ENCODE measurements around the gene CAMSAP3.
A peak's percentile ranks its signal among the peaks of the same experiment; 100 is the strongest.
"Not testable (repeated sequence)": the region's sequence is repeated elsewhere in the genome, so short reads cannot be mapped to it uniquely, and the experiment has no call there.

The CAMSAP3 gene

GRCh38 chr19:7595466-7596133 is at the start of gene CAMSAP3:
TSS of gene CAMSAP3 (plus strand) at chr19:7595863. CDS start at chr19:7596003, 140 bp downstream.
- DNase-seq = no peak

DNA sequence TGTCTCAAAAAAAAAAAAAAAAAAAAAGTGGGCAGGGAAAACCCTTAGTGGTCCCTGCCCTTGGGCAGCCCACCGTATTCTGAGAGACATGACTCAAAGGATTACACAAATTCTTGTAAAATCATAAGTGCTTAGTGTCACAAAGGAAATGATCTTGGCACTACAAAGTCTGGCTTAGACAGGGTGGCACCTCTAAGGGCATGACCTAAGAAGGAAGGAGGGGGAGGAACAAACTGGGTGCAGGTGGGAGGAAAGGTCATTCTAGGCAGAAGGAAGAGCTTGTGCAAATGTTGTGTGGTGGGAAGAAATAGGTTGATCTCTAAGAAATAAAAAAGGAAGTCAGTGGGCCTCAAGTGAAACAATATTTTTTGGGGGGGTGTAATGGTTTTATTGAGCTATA is 49.8 kb upstream of the CAMSAP3 start:
- DNase-seq = no peak

DNA sequence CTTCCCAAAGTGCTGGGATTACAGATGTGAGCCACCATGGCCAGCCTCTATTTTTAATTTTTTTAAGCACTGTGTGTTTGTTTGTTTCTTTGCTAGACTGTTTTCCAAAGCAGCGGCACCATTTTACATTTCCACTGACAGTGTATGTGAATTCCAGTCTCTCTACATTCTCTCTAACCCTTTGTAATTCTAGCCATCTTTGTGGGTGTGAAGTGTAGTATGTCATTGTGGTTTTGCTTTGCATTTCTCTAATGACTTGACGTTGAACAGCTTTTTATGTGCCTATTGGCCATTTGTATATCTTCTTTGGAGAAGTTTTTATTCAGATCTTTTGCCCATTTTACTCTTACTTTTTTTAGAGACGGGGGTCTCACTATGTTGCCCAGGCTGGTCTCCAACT is 48.5 kb upstream of the CAMSAP3 start:
- no peak for DNase-seq

GRCh38 chr19:7549429-7550148 is 46.1 kb upstream of the CAMSAP3 start:
- no peak for DNase-seq

DNA sequence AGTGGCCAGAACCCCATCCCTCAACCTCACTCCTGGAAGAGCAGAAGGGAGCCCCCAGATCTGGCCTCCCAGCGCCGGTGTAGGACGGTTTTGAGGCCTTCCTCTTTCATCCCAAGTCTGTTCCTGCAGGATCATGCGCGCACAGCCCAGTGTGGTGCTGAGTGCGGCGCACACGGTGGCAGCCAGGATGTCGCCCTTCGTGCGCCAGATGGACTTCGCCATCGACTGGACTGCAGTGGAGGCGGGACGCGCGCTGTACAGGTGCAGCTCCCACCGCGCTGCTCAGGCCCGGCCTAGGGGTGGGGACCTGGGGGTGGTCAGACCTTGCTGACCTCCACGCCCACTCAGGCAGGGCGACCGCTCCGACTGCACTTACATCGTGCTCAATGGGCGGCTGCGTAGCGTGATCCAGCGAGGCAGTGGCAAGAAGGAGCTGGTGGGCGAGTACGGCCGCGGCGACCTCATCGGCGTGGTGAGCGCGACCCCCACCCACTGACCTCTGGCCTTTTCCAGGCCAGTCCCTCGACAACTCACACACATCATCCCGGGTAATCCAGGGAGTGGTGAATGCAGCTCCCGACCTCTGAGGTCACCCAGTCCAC is 45.4 kb upstream of the CAMSAP3 start:
- no peak for DNase-seq

GRCh38 chr19:7550987-7551761 is 44.5 kb upstream of the CAMSAP3 start:
- DNase-seq = peak; percentile 7 to 12

- DNase-seq = no peak
Measured at GRCh38 chr19:7552781-7553180, 42.9 kb upstream of the CAMSAP3 start.

DNA sequence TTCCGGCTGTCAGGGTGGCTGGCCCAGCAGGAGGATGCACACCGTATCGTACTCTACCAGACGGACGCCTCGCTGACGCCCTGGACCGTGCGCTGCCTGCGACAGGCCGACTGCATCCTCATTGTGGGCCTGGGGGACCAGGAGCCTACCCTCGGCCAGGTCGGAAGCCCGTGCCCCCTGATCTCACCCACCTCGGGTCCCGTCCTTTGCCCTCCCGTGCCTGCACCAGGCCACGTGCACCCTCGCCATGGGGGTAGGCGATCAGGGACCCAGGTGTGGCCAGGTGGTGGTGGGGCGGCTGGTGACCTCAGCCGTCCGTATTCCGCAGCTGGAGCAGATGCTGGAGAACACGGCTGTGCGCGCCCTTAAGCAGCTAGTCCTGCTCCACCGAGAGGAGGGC is 41.1 kb upstream of the CAMSAP3 start:
- DNase-seq = no peak

- no peak for DNase-seq
Measured at GRCh38 chr19:7554990-7555864, 40.4 kb upstream of the CAMSAP3 start.

- no peak for DNase-seq
Measured at GRCh38 chr19:7556696-7557315, 38.9 kb upstream of the CAMSAP3 start.

DNA sequence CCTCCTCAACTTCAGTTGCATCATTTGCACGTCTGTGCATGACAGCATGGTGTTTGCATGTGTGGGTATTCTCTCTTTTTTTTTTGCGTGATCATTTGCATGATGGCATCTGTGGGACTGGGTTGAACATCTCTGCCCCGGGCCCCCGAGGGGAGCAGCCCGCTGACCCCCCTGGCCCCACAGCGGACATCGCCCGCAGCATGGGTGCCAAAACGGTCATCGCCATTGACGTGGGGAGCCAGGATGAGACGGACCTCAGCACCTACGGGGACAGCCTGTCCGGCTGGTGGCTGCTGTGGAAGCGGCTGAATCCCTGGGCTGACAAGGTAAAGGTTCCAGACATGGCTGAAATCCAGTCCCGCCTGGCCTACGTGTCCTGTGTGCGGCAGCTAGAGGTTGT is 37.0 kb upstream of the CAMSAP3 start:
- DNase-seq = no peak

DNA sequence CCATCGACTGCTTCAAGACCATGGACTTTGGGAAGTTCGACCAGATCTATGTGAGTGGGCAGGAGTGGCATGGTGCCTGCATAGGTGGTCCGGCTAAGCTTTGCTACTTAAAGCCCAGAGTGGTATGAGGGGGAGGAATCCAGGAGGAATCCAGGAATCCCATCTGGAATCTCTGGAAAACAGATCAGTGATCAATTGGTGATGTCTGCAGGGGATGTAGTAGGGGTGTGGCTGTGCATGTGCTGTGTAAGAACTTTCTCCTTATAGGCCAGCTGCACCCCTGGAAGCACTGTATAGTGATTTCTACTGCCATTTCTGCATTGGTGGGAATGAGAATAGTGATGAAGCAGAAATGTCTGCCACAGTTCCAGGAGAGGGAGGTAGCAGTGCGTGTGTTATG is 36.6 kb upstream of the CAMSAP3 start:
- no peak for DNase-seq

- DNase-seq = no peak
Measured at GRCh38 chr19:7560255-7560654, 35.4 kb upstream of the CAMSAP3 start.

- DNase-seq = no peak
Measured at GRCh38 chr19:7561325-7561724, 34.3 kb upstream of the CAMSAP3 start.

DNA sequence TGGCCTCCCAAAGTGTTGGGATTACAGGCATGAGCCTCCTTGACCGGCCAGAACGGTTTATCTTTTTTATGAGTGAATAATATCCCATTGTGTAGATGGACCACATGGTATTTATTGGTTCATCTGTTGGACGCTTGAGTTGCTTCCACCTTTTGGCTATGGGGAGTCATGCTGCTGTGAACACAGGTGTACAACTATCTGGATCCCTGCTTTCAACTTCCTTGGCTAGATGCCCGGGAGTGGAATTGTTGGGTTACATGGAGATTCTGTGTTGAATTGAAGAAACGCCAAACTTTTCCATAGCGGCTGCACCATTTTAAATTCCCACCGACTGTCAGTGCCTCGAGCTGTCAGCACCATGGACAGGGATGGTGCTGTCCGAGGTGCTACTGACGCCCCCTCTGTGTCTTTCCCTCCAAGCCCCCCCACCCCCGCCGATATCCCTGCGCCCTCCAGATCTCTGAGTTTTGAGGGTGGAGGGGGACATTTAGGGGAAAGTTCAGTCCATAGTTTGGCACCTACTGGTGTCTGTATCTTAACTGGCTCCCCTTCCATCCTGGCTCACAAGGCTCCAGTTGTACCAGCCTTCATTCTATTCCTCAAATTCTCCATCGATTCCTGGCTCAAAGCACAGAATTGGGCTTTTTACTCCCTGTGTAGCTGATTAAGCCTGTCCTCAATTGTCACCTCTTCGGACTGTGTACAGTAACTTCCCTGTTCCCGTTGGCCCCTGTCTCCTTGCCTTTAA is 32.8 kb upstream of the CAMSAP3 start:
- DNase-seq = peak in 1 of 2 experiments; percentile 20

GRCh38 chr19:7564866-7565265 is 30.8 kb upstream of the CAMSAP3 start:
- DNase-seq = no peak

GRCh38 chr19:7565332-7565731 is 30.3 kb upstream of the CAMSAP3 start:
- DNase-seq = no peak

- DNase-seq = no peak
Measured at GRCh38 chr19:7570761-7571160, 24.9 kb upstream of the CAMSAP3 start.

DNA sequence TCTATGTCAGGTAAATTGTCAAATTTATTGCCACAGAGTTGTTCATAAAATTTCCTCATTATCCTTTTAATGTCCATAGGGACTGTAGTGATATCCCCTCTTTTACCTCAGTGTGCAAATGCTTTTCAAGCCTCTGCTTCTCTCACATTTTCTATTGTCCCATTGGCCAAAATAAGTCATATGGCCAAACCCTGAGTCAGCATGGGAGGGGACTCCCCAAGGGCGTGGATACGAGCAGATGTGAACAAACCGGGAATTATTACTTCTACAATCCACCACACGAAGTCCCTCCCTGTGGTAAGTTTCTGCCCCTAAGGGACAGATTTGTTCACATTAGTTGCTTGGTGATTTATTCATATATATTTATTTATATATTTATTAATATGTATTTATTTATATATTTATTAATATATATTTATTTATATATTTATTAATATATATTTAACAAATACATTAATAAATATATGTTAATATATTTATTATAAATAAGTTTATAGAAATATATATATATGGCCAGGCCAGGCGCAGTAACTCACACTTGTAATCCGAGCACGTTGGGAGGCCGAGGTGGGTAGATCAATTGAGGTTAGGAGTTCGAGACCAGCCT is 20.1 kb upstream of the CAMSAP3 start:
- no peak for DNase-seq

DNA sequence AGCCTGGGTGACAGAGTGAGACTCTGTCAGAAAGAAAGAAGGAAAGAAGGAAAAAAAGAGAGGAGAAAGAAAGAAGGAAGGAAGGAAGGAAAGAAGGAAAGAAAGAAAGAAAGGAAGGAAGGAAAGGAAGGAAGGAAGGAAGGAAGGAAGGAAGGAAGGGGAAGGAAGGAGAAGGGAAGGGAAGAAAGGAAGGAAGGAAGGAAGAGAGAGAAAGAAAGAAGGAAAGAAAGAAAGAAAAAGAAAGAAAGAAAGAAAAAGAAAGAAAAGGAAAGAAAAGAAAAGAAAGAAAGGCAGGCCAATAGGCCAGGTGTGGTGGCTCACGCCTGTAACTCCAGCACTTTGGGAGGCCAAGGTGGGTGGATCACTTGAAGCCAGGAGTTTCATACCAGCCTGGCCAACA is 18.2 kb upstream of the CAMSAP3 start:
- DNase-seq = not testable (repeated sequence)

- DNase-seq = no peak
Measured at GRCh38 chr19:7578127-7578526, 17.5 kb upstream of the CAMSAP3 start.
